ENCODE results near the gene APCDD1.

The APCDD1 gene

GRCh38 chr18:10431680-10432079 is 22.8 kb upstream of the APCDD1 start:
- no peak for TF ChIP-seq CTCF (IDR thresholded peaks at IDR 0.05; ENCODE audit: low read length, missing control alignments)
- no peak for DNase-seq (ENCODE audit: low read depth)

GRCh38 chr18:10432781-10433180 is 21.7 kb upstream of the APCDD1 start:
- no peak for DNase-seq (ENCODE audit: low read depth)
- TF ChIP-seq CTCF (IDR thresholded peaks at IDR 0.05; ENCODE audit: low read length, missing control alignments) = no peak
- H3K4me3 ChIP-seq (replicated peaks; ENCODE audit: low read depth, low read length) = no peak overlapping the region

More at GRCh38 chr18:10431680-10432079, 22.8 kb upstream of the APCDD1 start:
- H3K4me3 ChIP-seq (replicated peaks; ENCODE audit: low read depth, low read length) = no peak overlapping the region

GRCh38 chr18:10436160-10436559 is 18.3 kb upstream of the APCDD1 start:
- no peak for DNase-seq (ENCODE audit: low read depth)
- TF ChIP-seq CTCF (IDR thresholded peaks at IDR 0.05; ENCODE audit: low read length, missing control alignments) = no peak
- H3K4me3 ChIP-seq (replicated peaks; ENCODE audit: low read depth, low read length) = no peak overlapping the region

- TF ChIP-seq CTCF (IDR thresholded peaks at IDR 0.05; ENCODE audit: low read length, missing control alignments) = no peak
- DNase-seq (ENCODE audit: low read depth) = no peak
- no peak overlapping the region for H3K4me3 ChIP-seq (replicated peaks; ENCODE audit: low read depth, low read length)
These were observed 16.6 kb upstream of the APCDD1 start for GRCh38 chr18:10437837-10438236.

GRCh38 chr18:10439898-10440297 is 14.5 kb upstream of the APCDD1 start:
- no peak for TF ChIP-seq CTCF (IDR thresholded peaks at IDR 0.05; ENCODE audit: low read length, missing control alignments)
- H3K4me3 ChIP-seq (replicated peaks; ENCODE audit: low read depth, low read length) = no peak overlapping the region
- DNase-seq (ENCODE audit: low read depth) = no peak

GRCh38 chr18:10440884-10441283 is 13.6 kb upstream of the APCDD1 start:
- TF ChIP-seq CTCF (IDR thresholded peaks at IDR 0.05; ENCODE audit: low read length, missing control alignments) = no peak
- H3K4me3 ChIP-seq (replicated peaks; ENCODE audit: low read depth, low read length) = no peak overlapping the region
- no peak for DNase-seq (ENCODE audit: low read depth)

GRCh38 chr18:10441472-10441871 is 13.0 kb upstream of the APCDD1 start:
- TF ChIP-seq CTCF (IDR thresholded peaks at IDR 0.05; ENCODE audit: low read length, missing control alignments) = no peak
- H3K4me3 ChIP-seq (replicated peaks; ENCODE audit: low read depth, low read length) = no peak overlapping the region
- no peak for DNase-seq (ENCODE audit: low read depth)

Measured in fibroblast of pulmonary artery (primary cell).